ENCODE data around the gene CROCC2.

CROCC2 gene

GRCh38 chr2:240956935-240957655, 51.0 kb downstream of the CROCC2 start:
- DNase-seq (ENCODE audit: low spot score): peak; percentile 42

- DNase-seq (ENCODE audit: low spot score): peak; percentile 46
These were observed 51.7 kb downstream of the CROCC2 start for GRCh38 chr2:240957656-240958365.

- peak; percentile 43 for DNase-seq (ENCODE audit: low spot score)
These were observed 52.5 kb downstream of the CROCC2 start for GRCh38 chr2:240958366-240959213.

GRCh38 chr2:240959214-240959940, 53.2 kb downstream of the CROCC2 start:
- DNase-seq (ENCODE audit: low spot score): peak; percentile 38

- peak; percentile 46 for DNase-seq (ENCODE audit: low spot score)
These were observed 53.8 kb downstream of the CROCC2 start for GRCh38 chr2:240959941-240960308.

GRCh38 chr2:240960309-240960970, 54.3 kb downstream of the CROCC2 start:
- DNase-seq (ENCODE audit: low spot score): no peak

- no peak for DNase-seq (ENCODE audit: low spot score)
These were observed 55.1 kb downstream of the CROCC2 start for GRCh38 chr2:240960971-240961876.

GRCh38 chr2:240961910-240962299, 55.8 kb downstream of the CROCC2 start:
- DNase-seq (ENCODE audit: low spot score): no peak

GRCh38 chr2:240962300-240963064, 56.3 kb downstream of the CROCC2 start:
- DNase-seq (ENCODE audit: low spot score): peak; percentile 56

- DNase-seq (ENCODE audit: low spot score): no peak
These were observed 57.1 kb downstream of the CROCC2 start for GRCh38 chr2:240963065-240963867.

- DNase-seq (ENCODE audit: low spot score): peak; percentile 42
These were observed 58.0 kb downstream of the CROCC2 start for GRCh38 chr2:240963868-240964703.

- peak; percentile 43 for DNase-seq (ENCODE audit: low spot score)
These were observed 58.7 kb downstream of the CROCC2 start for GRCh38 chr2:240964704-240965295.

- DNase-seq (ENCODE audit: low spot score): peak; percentile 44
These were observed 59.3 kb downstream of the CROCC2 start for GRCh38 chr2:240965296-240965904.

- no peak for DNase-seq (ENCODE audit: low spot score)
These were observed 59.8 kb downstream of the CROCC2 start for GRCh38 chr2:240965905-240966456.

- no peak for DNase-seq (ENCODE audit: low spot score)
These were observed 60.3 kb downstream of the CROCC2 start for GRCh38 chr2:240966457-240966905.

- no peak for DNase-seq (ENCODE audit: low spot score)
These were observed 61.0 kb downstream of the CROCC2 start for GRCh38 chr2:240966906-240967680.
